GM19239 (cell line): ENCODE results near the gene KDF1.

ENCODE experiments used
- DNase-seq: peaks from one replicate; pipeline ENCODE4 v3.0.0; 2011; ENCODE audit warnings: low spot score; ENCODE audit not compliant: insufficient read length
- FAIRE-seq: peaks from 2 replicates; lab custom pipeline; 2011; peaks lifted over from hg19 to GRCh38; lab: Jason Lieb, UNC

Gene KDF1

DNA sequence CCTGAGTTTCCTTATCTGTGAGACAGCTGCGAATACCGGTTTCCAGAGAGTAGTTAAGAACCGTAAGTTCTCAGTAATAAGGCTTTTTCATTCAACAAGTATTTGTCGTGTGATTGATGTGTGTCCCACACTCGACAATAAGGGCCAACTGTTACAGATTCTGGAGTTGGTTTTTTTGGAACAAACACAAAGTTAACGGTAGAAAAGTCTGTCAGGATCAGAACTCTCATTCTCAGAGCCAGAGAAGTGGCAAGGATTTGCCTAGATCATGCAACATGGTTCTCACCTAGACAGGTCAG is 37.9 kb downstream of the KDF1 start:
- no peak for DNase-seq
- peak; percentile 74 for FAIRE-seq

GRCh38 chr1:26921540-26922430 is 38.5 kb downstream of the KDF1 start, which contains the start of gene NUDC:
TSS of gene NUDC (plus strand) at chr1:26921743. CDS start at chr1:26921849, 106 bp downstream.
- FAIRE-seq, result peak; percentile 99
- DNase-seq, result peak; percentile 94

DNA sequence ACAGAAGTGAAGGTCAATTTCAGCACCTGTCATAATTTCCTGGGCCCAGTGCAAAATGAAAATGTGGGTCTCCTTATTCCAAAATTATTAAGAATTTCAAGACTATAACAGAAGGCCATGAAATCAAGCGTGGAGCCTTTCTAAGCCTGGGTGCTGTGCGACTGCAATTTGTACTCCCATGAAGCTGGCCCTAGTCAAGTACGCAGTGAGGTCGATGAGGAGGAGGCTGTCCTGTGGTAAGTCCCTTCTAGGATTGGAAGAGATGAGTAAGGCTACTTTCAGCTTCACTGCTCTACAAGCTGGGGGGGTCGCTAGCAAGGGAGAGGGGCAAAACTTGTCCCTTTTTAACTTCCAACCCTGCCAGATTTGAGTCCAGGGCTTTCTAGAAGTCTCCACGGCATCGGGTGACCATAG is 39.1 kb downstream of the KDF1 start:
- DNase-seq (no peak), FAIRE-seq (no peak)

- DNase-seq (no peak), FAIRE-seq (no peak)
Observed at GRCh38 chr1:26915204-26915842, 44.9 kb downstream of the KDF1 start.

- FAIRE-seq (no peak), DNase-seq (no peak)
Observed at GRCh38 chr1:26913754-26914619, 46.3 kb downstream of the KDF1 start, which contains the start of gene NR0B2. TSS of gene NR0B2 (minus strand) at chr1:26913975. CDS start at chr1:26913940, 35 bp downstream.

DNA sequence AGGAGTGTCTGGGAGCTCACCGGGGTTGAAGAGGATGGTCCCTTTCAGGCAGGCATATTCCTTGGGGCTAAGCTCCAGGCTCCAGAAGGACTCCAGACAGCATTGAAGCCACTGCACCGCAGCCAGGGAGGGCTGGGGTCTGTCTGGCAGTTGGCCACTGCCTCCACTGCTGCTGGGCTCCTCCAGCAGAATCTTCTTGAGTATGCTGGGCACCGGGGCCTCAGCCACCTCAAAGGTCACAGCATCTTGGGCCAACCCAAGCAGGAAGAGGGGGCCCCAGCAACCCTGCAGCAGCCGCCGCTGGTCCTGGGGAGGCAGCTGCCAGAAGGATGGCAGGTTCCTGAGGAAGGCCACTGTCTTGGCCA is 46.9 kb downstream of the KDF1 start:
- DNase-seq (no peak), FAIRE-seq (no peak)

DNA sequence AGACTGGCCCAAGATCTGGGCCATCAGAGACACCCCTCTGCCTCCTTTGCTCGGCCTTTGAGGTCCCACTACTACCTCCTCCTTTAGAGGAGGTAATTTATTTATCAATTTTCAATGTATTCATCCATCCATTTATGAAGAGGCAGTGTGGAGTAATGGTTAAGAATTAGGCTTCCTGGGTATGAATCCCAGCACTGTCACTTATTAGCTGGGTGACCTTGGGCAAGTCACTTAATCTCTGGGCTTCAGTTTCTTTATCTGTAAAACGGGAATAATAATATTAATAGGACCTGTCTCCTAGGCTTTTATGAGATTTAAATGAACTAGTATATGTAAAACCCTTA is 48.1 kb downstream of the KDF1 start:
- DNase-seq (no peak), FAIRE-seq (no peak)

- DNase-seq, result no peak
- no peak for FAIRE-seq
Observed at GRCh38 chr1:26911399-26912146, 48.7 kb downstream of the KDF1 start.

- FAIRE-seq, result no peak
- DNase-seq, result no peak
Observed at GRCh38 chr1:26910343-26911160, 49.7 kb downstream of the KDF1 start.

GRCh38 chr1:26909951-26910342 is 50.3 kb downstream of the KDF1 start:
- DNase-seq, result no peak
- FAIRE-seq, result no peak

DNA sequence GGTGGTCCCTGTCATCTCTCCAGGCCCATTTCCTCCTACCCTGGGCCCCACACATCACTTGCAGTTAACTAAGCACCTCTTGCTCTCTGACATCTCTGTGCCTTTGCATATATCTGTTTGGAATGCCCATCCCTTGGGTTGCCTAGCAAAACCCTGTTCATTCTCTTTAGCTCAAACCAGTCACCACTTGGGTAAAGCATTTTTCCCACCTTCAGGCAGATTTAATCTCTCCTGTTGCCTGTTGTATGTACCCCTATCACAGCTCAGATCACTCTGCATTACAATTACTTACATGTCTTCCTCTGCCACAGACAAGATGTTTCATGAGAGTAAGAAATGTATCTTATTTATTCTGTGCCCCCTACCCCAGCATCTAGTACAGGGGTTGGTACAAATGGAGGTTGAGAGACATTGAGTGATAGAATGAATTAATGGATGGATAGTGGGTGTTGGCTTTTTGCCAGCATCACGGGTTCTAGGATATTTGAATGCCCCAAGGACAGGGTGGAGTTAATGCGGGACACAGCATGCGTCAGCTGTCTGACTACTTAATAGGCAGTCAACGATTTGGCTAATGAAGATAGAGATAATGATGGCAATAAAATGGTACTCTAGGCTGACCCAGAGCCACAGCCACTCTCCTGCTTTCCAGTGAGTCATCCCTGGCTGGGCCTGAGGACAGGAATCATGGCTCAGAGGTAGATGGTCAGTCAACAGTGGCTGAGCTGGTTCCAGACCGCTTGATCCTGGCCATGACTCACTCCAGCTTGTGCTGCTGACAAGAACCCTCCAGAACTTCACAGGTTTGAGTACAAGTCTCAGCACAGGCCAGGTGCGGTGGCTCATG is 53.0 kb downstream of the KDF1 start:
- DNase-seq, result no peak
- FAIRE-seq, result no peak

- DNase-seq (no peak), FAIRE-seq (no peak)
Observed at GRCh38 chr1:26900815-26901511, 59.3 kb downstream of the KDF1 start.

DNA sequence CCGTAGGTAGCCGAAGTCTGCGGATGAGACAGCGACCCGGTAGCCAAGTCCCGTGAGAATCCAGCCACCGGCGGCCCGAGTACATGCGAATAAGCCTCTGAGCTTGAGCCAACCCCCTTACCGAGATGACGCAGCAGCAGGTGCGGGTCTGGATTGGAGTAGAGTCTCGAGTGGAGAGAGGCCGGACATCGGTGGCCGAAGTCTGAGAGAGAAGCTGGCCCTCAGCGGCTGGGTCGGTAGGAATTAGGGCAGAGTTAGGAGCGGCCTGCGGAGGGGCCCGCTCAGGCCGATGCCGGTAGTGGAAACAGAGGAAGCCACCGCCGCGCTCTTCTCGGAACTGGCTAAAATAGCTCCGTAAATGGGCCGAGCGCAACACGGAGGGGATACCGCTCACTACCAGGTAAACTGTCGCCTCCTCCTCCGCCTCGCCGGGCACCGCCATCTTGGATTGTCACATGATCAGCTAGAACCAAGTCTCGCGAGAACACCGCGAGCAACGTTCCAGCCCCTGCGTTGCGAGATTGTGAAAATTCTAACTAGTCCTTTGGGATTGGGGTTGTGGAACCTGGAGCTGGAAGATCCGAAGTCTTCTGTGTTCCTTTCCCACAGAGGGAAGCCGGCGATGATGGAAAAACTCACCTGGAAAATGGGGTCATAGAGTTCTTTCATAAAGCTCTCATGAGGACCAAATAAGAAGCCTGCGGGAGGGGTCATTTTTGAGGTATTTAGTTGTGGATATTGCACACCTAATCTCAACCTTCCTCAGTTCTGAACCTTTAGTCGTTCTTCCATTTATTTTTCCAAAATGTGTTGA is 60.1 kb downstream of the KDF1 start, which contains the start of gene GPATCH3:
TSS of gene GPATCH3 (minus strand) at position 467 of the 814 bp plus-strand sequence. CDS start at position 442, 25 bp downstream.
- FAIRE-seq (peak; percentile 99), DNase-seq (peak; percentile 75)
